Fibroblast of skin of left biceps (primary cell): ENCODE data around the gene NDUFAF8.

Source experiments
- DNase-seq, 2 experiments: peaks; one replicate each; pipeline ENCODE4 v3.0.0-alpha.2; 2013; ENCODE audit warnings: low read depth in 2 of 2

The NDUFAF8 gene, protein sequence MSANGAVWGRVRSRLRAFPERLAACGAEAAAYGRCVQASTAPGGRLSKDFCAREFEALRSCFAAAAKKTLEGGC

DNA sequence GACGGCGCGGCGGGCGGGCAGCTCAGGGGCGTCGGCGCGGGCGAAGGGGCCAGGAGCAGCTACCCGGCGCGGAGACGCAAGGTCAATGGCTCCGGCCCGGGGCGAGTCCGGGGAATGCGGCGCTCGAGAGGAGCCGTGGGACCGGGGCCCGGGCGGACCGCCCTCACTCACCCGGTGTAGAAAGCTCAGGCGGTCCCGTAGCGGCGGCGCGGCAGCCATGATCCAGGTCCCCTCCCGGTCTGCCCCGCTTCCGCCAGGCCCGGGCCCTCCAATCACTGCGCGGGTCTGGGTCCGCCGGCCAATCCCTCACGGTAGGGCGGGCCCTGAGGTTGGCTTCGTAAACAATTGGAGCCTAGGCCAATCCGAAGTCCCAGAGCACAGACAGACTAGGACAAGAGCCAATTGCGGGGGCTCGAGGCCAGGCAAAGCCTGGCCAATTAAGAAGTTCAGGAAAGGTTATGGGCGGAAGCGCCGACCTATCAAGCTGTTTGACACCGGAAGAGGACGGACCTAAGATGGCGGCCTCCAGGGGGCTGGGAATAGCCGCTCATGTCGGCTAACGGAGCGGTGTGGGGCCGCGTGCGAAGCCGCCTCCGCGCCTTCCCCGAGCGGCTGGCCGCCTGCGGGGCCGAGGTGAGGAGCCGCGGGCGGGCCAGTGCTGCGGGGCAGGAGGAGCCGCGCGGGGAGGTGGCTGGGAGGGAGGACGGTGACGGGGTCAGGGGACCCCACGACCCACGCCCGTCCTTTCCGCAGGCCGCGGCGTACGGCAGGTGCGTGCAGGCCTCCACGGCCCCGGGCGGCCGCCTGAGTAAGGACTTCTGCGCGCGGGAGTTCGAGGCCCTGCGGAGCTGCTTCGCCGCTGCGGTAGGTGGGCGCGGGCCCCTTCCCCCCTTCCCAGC, at the start of gene NDUFAF8, which contains the start of gene TEPSIN:
NDUFAF8 (plus strand) TSS at position 504 of the 899 bp plus-strand sequence; CDS start at position 550, 46 bp downstream.
TEPSIN (minus strand) TSS at position 241 of the 899 bp plus-strand sequence; CDS start at position 219, 22 bp downstream.
- peak; percentile 99 for DNase-seq

DNA sequence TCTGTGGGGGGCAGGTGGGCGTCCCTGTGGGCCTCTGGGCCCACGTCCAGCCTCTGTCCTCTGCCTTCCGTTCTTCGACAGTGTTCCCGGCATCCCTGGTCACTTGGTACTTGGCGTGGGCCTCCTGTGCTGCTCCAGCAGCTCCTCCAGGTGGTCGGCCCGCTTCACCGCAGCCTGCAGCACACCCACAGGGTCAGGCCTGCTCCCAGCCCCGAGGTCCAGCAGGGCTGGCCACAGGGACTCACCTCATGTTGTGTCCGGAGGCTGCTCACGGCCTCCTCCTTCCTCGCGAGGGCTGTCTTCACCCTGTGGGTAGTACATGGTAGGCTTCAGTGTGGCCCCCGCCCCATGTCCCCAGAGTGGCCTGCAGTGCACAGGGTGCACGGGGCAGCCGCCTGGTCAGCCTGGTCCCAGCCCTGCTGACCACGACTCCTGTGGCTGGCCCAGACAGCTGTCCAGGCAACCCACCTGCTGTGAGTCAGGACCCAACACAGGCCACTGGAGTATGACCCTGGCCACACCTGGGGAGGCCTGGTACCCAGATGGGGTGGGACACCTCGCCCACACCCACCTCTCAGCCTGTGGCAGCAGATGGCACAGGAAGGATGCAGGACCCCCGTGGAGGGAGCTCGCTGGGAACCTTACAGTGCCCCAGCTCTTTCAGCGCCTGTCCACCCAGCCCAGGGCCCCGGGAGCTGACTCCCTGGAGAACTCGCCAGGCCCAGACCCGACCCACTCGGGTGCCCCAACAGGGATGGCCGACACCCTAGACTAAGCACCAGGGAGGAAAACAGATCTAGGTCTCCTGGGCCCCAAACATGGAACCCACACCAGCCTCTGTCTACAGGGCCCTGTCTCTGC, 49.2 kb upstream of the NDUFAF8 start:
- no peak for DNase-seq

DNA sequence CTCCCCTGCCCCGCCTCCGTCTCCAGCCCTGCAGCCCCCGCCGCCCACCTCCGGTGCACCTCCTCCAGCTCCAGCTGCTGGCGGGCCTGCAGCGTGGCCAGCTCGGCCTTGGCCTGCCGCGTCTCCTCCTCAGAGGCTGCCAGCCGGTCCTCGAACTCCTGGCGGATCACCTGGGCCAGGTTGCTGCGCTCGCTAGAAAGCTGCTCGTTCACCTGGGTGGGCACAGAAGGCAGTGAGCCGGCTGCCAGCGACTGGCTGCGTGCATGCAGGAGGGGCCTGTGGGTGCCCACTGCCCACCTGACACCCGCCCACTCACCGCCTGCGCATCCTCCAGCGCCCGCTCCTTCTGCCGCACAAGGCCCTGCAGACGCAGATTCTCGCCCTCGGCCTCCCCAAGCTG, 48.5 kb upstream of the NDUFAF8 start:
- DNase-seq: no peak

DNA sequence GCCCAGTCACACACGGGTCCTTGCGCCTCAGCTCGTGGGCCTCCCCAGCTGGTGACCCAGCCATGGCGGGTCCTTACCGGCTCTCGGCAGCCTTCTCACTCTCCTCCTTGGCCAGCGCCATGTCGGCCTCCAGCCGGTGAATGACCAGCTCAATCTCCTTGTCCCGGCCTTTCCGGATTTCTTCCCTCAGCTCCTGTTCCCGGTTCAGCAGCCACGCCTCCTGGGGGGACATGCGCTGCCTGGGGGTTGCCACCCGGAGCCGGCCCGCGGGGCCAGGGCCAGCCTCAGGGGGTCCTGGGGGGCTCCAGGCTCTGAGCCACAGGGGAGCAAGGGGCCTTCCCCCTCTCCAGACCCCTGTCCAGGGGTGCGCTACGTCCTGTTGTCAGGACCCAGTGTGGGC, 48.0 kb upstream of the NDUFAF8 start:
- no peak for DNase-seq

DNA sequence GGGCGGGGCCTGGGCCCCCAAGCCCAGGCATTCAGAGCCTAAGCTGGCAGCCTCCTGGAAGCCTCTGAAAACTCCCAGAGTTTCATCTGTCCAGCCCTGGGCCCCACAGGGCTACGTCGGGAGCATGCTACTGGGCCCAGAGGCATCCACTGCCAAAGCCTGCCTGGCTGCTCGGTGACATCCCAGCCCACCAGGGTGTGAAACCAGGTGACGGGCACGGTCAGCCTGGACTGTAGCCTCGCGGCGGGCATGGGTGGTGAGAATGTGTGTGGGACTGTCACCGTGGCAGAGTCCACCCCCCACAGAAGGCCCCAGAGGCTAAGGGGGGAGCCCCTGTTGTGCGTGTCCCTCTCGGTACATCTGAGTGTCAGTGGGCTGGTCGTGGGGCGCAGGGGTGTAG, 47.5 kb upstream of the NDUFAF8 start:
- DNase-seq: no peak

DNA sequence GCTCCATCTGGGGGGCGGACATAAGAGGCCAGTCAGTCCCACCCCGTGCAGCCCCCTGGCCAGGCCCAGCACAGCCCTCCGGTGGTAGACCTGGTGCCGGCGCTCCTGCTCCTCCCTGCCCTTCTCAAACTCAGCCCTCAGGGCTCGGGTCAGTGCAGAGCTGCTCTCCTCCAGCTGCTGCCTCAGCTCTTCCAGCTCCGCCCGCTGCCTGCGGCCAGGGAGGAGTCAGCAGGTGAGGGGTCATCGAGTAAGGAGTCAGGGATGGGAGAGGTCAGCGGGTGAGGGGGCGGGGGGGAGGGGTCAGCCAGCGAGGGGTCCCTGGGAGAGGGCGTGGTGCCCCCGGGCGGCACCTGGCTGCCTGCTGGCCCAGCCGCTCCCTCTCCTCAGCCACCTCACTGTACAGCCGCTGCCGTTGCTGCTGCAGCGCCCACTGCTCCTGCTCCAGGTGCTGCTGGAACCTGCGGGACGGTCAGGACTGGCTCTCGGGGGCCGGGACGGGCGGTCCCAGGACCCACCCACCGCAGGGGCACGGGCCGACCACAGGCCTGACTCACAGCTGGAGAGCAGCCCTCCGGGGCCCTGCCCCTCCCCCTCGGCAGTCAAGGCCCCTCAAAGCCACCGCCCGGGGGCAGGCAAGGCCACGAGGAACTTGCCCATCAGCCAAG, 46.6 kb upstream of the NDUFAF8 start:
- no peak for DNase-seq

DNA sequence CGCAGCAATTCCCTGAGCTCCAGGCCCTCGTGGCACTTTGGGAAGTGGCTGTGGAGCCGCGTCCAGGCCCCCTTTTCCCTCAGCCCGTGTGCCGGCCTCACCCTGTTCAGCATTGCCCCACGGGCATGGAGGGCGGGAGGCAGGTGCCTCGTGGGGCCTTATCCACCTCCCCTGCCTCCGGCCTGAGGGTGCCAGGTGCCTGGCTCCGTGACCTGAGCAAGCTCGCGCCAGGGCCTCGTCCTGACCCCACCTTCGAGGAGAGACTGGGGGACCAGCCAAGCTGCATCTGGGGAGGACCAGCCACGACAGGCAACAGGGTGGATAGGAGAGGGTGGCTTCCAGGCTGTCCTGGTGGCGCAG, 46.1 kb upstream of the NDUFAF8 start:
- DNase-seq: no peak

DNA sequence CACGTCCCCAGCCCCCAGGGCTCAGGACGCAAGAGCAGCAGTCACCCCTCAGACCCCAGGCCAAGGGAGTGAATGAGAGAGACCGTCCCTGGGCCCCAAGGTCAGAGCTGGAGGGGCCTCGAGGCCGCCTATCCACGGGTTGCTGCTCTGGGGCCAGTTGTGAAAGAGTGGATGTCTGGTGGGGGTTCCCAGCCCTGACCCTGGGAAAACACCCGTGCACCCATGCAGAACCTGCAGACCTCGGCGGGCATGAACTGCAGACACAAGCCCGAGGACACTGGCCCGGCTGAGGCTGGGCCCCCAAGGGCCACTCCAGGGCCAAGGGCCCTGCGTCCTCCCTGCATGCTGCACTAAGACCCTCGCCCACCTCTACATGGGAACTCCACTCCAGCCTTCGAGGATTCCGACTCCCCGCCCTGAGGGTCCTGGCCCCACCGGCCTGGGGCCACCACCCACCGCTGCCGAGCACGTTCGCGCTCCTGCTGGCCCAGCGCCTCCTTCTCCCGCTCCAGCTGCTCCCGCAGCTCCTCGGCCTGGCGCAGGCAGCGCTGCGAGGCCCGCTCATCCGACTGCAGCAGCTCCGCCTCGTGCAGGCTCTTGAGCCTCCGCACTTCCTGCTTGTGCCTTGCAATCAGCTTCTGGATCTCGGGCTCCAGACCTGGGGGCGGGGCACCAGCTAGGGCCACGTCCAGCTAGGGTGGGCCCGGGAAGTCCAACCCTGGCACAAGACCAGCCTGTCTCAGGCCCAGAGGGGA, 45.5 kb upstream of the NDUFAF8 start:
- no peak for DNase-seq

DNA sequence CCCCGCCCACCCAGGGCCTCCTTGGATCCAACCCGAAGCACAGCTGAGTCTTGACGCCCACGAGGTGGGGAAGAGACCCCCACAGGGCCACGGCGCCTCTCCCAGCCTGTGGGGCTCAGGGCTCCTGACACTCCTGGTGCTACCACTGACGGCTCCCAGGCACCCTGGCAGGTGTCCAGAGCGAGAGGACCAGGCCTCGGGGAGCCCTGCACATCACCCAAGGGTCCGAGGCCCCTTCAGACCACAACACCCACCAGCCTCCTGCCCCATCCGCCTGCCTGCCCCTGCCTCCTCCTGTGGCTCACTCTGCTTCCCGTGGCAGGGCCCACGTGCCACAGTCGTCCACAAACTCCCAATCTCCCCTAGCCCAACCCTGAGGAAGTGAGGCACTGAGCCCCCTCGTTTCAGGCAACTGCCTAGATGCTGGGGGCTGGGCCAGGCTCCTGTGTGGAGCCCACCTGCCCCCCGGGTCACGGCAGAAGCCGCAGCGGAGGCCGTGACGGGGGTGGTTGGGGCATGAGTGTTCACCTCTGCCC, 44.8 kb upstream of the NDUFAF8 start:
- no peak for DNase-seq

DNA sequence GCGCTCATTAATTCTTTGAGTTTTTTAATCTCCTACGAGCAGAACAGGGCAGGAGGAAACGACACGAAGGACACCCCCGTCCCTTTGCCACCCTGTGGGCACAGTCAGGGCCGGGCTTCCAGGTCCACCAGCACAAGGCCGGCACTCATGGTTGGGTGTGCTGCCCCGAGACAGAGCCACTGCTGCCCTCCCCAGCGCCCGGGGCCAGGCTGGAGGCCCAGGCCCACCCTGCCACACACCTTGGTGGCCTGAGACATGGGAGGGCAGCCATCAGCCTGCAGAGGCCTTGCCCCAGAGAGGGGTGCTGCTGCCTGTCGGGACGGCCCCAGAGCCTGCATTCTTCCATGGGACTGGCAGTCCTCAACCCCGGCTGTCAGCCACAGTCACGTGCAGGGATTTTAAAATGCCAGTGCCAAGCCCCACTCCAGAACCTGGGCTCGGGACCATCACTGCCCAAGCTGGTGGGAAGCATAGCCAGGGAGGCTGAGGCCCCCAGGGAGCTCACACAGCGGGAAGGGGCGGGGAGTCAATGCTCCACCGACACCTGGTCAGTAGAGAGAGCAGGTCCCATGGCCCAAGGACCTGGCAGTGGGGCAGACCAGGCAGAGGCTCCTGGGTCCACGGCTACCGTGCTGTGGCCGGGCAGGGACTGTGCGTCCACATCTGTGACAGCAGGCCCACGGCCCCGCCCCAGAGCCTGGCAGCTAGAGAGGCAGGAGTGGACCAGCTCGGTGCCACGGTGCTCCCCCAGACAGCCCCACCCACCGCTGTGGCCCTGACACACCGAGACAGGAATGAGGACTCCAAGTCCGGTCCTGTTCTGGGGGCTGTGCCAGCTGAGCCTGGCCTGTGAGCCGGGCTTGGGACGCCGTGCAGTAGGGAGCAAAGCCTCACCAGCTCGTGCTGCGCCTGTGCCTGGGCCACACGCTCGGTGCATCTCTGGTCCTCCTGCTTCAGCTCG, 43.9 kb upstream of the NDUFAF8 start:
- DNase-seq: no peak

DNA sequence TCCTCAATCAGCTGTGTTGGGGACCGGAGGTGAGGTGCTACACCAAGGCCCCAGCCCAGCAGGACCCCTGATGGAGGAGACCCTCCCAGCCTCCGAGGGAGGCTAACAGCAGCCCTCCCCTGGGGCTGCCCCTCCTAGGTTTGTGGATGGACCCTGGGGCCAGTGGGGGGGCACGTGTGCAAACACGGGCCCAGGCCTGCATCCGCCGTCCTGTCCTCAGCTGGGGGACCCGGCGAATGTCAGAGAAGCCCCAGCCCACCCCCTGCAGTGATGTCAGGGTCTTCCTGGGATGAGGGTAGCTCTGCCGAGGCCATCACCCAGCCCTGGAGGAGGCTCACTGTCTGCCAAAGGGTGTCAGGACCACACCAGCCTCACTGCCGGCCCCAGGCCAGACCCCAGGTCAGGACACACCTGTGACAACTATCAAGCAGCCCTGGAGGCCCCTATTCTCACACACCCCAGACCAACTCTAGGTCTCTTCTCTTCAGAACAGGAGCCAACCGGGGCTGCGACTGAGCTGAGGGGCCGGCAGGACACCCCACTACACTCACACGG, 43.1 kb upstream of the NDUFAF8 start:
- DNase-seq: no peak

DNA sequence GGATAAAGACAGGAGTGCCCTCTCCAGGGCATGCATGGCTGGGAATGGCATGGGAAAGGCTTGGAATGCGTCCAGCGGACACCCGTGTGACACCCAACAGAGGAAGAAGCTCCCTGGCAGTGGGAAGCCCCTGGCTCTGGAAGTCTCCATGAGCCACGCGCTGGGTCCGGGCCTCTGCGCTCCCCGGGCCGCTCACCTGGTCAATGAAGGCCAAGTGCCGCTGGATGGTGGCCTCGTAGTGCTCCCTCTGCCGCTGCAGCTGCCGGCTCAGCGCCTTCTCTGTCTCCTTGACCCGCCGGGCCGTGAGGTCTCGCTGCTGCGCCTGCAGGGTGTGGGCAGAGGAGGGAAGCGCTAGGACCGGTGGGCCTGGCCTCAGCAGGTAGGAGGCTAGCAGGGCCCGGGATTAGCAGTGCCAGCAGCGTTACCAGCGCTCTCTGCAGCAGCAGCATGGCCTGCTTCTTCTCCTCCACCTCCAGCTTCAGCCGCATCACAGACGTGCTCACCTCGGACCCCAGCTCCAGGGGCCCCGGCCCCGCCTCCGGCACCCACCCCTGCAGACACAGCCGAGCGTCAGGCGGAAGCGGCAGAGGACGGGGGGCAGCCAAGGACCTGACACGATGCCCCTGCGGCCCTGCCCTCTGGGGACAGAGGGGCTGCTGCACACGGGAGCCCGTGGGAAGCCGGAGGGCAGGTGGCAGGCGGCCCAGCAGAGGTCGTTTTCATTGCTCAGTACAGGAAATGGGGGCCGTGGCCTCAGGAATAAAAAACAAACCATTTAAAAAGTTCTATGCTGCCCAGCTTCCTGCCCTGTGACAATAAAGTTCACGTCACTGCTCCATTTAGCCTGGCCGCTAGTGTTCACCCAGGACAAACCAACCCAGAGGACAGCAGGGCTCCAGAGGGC, 42.4 kb upstream of the NDUFAF8 start:
- DNase-seq: no peak

DNA sequence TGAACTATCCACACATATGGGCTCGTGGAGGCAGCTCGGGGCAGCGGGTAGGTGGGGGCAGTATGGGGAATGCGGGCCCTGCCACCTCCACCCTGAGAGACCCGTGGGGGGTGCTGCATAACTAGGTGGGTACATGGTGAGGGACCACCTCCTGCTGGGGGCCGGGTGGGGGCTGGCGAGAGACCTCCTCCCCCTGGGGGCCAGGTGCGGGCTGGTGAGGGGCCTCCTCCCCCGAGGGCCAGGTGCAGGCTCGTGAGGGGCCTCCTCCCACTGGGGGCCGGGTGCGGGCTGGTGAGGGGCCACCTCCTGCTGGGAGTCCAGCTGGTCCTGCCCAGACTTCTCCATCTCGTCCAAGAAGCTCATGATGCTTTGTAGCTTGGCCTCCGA, 41.7 kb upstream of the NDUFAF8 start:
- no peak for DNase-seq

DNA sequence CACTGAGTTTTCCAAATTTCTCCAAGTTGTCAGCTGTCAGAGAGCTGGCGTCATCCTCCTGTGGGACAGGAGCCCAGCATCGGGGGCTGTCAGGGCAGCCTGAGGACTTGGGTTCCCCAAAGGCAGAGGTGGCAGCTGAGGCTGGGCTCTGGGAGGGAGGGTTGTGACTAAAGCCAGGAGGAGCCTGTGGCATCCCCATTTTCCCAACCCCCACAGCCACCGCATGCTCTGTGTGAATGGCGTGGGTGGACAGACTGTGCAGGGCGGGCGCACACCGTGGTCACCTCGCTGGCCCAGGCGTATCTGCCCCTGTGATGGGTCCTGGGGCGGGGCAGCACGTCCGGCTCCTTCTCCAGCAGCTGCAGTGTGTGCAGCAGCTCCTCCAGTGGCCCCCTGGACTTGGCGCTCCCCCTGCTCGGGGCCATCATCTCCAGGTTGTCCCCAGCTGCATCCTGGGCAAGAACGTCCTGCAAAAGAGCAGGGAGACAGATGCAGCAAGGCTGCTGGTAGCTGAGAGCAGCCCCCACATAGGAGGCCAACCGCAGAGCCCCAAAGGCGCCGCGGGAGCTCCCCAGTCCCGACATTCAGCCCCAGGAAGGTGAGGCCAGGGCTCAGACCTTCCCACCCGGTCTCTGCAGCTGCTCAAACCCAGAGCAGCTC, 41.2 kb upstream of the NDUFAF8 start:
- no peak for DNase-seq

DNA sequence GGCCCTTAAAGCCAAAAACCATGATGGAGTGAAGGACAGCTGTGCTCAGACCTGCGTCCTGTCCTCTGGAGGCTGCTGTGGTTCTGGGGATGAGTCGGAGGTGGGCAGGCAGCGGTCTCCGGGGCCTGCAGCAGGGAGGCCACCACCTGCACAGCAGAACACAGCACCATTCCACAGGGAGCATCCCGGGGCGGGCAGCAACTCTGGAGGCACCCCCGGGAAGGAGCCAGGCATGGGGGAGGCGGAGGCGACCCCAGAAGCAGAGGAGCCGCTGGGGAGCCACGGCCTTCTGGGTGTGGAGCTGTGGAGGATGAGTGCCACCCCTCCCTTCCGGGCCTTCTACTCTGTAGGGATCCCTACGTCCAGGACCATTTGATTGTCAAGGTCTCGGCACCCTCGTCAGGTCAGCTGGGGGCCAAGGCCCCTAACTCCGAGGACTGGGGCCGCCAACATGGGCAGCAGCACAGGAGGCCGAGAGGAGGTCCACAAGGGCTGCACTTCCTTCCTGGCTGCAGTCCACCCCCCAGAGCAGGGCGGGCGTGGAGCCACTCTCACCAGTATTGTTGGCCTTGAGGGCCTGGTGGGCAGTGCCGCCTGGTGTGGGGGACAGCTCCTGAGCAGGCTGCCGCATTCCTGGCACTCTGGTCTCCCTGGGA, 40.2 kb upstream of the NDUFAF8 start:
- no peak for DNase-seq

DNA sequence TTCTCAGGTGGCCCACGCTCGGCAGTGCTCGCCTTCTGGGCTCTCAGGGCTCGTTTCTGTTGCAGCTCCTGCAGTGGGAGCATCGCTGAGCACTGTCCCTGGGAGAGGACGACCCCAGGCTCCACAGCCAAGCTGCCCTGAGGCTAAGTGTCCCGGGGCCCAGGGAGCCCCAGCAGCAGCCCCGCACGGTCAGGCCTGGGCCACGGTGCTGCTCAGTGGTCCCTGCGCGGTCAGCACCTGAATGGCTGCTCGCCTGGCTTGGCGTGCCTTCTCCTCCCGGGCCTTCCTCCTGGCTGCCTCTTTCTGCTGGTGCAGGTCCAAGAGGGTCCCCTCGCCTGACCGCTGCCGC, 39.7 kb upstream of the NDUFAF8 start:
- DNase-seq: no peak

DNA sequence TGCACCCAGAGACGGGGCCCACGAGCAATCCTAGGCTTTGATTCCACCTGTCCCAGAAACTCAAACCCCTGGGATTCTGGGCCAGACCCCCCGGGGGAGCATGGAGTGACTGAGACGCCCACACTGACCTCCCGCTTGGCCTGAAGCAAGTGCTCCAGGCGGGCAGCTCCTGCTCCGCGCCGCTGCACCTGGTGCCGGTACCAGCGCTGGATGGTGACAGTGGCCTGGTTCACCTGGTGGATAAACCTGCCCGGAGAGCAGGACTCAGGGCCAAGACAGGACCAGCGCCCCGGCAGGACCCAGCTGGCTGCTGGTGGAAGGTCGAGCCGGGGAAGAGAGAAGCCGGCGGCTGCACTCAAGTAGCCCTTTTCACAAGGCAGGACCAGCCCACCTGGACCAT, 38.9 kb upstream of the NDUFAF8 start:
- no peak for DNase-seq
